ENCODE results near the gene TICAM2.

The TICAM2 gene

DNA sequence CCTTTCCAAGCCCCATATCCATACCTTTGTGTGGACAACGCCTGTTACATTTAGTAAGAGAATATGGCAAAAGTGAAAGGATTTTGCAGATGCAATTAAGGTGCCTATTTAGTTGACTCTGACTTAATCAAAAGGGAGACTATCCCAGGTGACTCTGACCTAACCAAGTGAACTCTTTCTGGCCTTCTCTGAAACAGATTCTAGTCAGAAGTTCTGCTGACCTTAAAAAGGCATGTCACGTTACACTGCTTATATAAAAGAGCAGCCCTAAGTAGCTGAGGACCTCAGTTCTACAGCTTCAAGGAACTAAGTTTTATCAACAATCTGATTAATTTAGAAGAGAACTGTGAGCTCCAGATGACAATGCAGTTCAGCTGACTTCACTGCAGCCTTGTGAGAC is 5.7 kb upstream of the TICAM2 start:
- DNase-seq (ENCODE audit: low spot score) = no peak

DNA sequence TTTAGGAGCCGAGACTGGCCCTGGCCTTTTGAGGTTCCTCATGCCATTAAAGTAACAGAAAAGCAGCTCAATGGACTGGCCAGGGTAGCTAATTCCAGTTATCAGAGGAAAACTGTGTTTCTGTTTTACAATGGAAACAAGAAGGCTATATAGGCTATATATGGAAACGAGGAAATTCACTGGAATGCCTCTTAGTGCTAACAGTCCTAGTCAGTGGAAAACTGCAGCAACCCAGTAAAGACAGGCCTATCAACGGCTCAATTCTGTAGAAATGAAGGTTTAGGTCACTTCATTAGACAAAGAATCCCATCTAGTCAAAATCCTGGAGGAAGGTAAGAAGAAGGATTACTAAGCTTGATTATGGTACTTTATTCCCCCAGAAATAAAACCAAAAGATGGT is 3.2 kb upstream of the TICAM2 start:
- no peak for DNase-seq (ENCODE audit: low spot score)

DNA sequence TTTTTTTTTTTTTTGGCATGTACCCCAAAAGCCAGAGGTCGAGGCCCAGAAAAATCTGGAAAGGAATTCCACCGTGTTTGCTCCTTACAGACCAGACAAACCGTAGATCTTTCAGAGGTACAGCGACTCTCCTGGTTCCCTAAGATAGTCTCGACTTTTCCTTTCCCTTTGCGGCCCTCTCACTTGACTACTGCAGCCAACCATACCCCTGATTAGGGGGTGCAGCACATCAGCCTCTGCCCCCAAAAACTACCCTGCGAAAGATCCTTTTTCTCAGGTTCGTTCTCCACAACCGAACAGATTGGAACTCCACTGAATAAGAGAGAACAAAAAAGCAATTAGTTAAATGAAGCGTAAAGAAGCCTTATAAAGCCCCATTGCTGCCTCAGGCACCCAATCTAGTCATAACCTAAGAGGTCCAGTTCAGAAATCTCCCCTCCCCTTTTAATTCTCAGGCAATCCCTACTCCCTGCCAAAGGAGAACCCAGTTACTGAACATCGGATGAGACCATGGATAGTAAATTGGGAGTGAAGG is 379 bp upstream of the TICAM2 start:
- no peak for DNase-seq (ENCODE audit: low spot score)

DNA sequence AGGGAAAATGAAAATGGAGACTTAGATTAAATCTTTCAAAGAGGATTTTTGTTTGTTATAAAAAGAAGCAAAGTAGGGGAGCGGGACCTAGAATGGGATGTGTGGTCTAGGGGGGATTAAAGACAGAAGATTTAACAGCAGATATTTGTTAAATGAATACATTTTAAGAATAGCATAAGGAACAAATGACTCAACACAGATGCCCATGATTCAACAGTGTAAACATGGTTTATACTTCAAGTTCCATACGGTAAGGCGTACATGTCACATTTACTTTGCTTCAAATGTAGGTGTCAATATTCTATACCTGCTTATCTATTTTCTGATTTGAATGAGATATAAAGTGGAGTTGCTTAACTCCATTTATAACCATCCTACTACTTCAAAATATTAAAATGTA is 1.5 kb downstream of the TICAM2 start:
- DNase-seq (ENCODE audit: low spot score) = no peak

DNA sequence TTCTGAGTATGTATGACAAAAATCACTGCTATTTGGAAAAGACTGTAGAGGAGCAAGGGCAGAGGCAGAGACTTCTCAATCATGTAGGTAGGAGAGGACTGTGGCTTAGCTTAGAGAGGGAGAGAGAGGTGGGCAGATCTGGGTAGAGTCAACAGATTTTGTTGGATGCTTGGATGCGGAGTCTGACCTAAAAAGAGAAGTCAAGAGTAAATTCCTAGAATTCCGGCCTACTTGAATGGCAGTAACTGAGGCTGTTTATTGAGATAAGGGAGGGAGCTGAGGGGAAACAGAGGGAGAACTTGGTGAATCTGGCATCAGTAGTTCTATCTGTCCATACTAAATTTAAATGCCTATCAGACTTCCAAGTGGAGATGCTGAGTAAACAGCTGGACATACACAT is 2.4 kb downstream of the TICAM2 start:
- DNase-seq (ENCODE audit: low spot score) = no peak

DNA sequence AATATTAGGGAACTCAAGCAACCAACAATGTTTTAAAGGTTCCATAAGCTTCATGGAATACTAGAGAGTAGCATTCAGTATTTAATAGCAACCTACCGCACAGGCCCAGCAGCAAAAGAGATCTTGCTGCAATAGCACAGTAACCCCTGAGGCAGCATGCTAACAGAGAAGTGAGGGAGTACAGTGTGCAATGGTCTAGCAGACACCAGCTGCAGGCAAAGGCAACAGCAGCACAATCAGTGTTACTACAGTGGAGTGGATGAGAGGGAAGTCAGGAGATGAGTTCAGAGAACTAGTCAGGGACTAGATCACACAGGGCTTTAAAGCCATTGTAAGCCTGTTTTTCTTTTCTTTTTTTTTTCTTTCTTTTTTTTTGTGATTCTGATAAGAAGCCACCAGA is 2.8 kb downstream of the TICAM2 start:
- DNase-seq (ENCODE audit: low spot score) = no peak

DNA sequence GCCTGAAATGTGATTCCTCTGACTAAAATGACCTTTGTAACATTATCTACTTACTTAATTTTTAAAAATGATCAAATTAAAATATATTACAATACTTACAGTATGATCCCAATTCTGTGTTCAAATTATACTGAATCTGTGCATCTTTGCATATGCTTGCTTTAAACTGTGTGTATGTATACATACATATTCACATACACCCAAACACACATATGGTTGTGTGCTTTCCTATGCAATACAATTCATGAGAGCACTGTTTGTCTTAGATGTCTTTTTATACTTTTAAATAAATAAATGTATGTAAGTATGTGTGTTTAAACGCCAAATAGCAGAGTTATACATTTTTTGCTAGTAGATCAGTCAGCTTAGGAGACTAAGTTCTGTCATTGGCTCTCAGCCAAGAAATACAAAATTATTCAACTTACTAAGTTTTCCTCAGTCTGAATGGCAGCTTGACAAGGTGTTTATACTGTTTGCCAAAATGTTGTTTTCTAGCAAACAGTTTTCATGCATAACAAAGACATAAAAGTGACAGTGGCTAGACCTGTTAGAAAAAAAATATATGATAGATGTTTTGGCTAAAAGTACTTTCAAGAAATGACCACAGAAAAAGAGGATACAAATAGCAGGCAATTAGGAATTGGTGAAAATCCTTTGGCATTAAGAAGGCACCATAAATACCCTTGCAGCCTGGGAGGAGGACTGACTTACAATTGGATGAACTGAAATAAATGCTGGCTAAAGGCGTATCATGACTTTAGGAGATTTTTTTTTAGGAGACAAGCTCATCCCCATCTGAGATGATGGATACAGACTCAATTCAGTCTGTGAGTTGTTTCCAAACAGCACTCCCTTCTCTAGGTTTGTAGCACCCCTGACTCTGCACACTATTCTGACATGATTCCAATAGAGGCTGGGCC is 7.9 kb downstream of the TICAM2 start:
- no peak for DNase-seq (ENCODE audit: low spot score)

DNA sequence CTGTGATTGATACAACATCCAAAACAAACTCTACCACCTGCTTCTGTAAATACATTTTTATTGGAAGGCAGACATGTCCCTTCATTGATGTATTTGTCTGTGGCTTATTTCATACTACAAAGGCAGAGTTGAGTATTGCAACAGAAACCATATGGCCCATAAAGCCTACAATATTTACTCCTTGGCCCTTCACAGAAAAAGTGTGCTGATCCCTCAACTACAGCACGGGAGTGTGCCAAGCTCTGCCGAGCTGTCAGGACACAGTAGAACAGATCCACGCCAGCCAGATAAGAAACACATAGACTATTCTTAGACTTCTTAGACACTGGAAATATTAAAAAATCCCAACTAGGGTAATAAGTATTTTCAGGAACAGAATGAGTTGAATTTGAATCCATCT is 13.2 kb downstream of the TICAM2 start:
- DNase-seq (ENCODE audit: low spot score) = no peak

DNA sequence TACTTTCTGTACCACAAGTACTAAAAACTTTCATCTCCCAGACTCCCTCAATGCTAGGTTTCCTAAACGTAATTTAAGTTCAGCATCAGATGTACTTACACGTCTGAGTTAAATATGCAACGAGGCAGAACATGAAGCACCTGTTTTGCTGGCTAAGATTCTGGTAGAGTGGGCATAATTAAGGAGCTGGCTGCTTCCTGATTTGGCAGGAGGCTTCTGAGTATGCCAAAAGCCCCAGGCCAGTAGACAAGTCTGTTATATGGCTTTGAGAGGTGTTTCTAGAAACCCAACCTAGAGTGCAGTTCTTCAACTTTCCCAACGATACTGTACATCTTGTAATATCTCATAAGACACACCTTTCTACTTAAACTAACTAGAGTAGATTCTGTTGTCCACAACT is 13.6 kb downstream of the TICAM2 start:
- no peak for DNase-seq (ENCODE audit: low spot score)

DNA sequence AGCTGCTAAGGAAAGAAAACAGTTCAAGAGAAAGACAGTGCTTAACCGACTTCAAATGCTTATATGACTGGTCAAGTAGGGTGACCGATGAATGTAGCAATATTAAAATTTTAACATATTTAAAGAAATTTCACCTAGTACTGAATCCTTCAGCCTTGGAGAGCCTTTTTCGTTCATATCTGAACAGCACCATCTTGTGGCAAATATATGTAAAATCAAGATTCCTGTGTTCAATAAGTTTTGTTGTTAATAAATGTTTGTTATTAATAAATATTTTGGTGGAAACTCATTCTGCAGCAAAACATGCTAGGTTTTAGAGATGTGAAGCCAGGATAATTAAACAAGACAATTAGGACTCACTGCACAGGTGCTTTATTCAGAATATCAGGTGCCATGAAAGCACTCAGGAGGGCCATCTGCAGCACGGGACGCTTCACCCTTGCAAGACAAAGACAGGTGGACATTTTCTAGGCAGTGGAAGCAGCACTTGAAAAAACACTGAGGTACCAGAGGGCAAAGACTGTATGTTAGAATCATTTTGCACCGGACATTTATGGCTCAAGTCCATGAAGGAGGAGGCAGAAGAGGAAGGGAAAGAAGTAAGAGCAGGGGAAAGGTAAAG is 15.6 kb downstream of the TICAM2 start:
- peak; percentile 65 for DNase-seq (ENCODE audit: low spot score)

DNA sequence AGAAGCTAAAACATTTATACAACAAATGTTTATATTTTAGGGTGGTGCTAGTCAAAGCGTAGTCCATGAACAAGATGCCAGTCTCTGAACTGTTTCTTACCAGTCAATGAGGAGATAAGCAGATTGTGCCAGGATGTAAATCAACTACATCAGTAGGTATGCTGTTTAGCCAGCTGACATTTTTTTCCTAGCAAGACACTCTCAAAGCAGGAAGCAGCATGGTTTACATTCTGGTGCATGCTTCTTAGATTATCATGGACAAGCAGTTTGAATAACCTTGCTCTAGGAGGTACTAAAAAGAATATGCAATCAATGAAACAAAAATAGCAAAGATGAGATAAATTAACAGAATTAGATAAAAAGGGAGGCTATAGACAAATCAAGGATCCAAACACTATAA is 17.0 kb downstream of the TICAM2 start:
- no peak for DNase-seq (ENCODE audit: low spot score)

DNA sequence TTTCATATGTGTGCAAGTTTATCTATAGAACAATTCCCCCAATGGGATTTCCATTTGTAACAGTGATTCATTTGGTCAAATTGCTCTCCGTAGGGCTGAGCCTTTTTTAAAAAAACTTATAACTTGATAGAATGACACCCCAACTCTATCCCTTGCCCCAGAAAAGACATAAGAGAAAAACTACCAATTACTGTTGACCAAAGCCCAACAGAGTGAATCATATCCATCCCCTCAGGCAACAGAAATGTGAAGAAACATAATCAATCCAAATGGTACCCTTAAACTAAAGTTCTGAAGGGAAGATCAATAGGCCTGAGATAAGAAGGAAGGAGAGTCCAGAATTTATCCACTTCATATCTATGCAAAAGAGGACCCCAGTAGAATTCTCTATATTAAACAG is 17.8 kb downstream of the TICAM2 start:
- DNase-seq (ENCODE audit: low spot score) = no peak

DNA sequence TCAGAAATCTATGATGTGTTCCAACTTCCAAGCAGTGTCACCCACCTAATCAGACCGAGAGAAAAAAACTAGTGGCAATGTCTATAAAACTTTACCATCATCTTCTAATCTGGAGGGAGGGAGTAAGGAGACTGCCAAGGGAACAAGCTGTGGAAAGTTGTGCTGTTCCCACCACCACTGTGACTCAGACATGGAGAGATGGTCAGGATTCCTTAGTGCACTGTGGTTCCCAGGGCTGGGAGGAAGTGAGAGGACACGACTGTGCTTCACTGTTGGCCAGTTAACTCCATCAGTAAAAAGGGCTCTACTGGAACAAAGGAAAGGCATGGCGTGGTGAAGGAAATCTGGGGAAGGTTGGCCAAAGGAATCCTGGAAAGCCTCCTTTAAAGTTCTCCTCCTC is 18.8 kb downstream of the TICAM2 start:
- DNase-seq (ENCODE audit: low spot score) = no peak

DNA sequence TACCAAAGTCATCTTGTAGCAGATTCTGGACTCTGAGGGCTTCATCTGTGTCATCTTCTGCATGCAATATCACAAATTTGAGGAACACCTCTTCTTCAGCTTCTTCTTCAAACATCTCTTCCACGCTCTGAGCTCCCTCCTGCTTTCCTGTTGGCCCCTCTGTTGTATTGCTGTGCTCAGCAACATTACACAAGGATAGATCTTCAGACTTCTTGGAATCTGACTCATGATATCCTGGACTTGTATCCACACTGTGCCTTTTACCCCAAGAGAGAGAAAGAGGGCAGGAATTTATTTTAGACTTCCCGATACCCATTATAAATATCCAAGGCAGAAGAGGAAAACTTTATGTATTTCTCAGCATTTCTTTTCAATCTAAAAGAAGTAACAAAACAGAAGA is 21.3 kb downstream of the TICAM2 start:
- DNase-seq (ENCODE audit: low spot score) = no peak

DNA sequence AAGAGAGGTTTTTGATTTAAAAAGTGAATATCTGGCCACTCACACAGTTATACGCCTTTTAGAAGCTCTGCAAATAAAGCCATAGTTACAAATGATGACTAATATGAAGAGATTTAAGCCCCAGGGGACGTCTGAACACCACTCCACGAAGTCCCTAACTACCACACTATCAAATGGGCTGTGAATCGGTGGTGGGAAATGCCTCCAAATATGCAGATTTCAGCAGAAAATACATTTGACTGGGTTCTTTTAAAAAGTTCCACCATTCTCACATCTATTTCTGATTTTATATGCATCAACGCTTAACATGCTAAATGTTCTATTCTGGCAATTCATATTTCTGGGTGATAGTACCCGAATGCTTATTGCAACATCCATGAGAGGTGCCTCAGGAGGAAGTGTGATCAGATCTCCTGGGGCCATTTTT is 22.5 kb downstream of the TICAM2 start:
- no peak for DNase-seq (ENCODE audit: low spot score)

DNA sequence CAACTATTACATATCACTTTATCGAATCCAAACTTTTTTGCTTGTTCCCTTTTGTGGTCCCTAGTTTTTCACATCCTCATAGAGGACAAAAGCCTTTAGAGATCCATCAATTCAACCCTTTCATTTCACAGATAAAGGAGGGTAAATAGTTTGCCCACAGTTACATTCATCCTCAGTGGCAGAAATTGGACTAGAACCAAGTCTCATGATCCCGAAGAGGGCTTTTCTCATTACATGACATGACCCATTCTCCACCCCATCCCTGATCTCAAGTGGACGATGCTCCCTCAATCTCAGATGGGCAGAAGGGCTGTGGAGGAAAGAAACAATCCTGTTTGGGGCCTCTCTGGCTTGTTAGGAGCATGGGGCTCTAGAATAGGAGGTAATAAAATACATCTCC is 23.1 kb downstream of the TICAM2 start:
- DNase-seq (ENCODE audit: low spot score) = no peak

DNA sequence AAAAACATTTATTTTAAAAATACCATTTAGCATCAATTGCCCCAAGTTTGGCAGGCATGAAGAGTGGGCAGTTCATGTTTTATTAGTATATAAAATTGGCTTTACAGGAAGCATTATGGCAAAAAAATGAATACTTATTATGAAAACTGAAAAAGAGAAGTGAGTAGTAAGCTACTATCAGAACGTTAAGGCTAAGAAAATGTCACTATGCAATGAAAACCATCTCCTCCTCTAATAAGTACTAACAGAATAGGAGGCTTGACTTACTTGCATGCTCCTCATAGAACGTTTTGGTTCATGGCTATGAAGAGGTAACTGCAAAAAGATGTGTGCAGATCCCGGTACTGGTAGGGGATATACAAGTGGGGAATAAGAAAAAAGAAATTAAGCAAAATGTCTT is 23.6 kb downstream of the TICAM2 start:
- DNase-seq (ENCODE audit: low spot score) = no peak

DNA sequence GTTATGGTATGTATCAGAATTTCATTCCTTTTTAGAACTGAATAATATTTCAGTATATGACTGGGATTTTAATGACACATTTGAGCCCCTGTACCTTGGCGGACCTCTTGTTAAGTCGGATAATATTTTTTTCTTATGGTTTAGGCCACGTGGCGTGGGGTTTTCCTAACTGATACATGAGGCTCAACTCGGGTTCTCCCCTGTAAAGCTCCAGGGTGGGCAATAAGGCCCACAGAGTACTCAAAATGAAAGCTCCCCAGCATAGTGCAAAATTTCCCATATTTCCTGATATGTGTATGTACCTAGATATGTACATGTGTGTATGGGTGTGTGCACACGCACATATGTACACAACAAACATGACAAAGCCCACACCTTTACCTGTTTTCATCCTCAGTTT is 24.5 kb downstream of the TICAM2 start:
- no peak for DNase-seq (ENCODE audit: low spot score)

DNA sequence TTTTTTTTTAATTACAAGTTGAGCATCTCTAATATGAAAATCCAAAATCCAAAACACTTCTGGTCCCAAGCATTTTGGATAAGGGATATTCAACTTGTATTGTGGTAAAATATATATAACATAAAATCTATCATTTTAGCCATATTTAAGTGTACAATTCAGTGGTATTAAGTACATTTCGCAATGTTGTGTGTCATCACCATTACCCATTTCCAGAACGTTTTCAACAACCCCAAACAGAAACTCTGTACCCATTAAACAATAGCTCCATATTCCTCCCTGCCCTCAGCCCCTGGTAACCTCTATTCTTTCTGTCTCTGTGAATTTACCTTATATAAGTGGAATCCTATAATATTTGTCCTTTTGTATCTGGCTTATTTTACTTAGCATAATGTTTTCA is 24.9 kb downstream of the TICAM2 start:
- DNase-seq (ENCODE audit: low spot score) = no peak

DNA sequence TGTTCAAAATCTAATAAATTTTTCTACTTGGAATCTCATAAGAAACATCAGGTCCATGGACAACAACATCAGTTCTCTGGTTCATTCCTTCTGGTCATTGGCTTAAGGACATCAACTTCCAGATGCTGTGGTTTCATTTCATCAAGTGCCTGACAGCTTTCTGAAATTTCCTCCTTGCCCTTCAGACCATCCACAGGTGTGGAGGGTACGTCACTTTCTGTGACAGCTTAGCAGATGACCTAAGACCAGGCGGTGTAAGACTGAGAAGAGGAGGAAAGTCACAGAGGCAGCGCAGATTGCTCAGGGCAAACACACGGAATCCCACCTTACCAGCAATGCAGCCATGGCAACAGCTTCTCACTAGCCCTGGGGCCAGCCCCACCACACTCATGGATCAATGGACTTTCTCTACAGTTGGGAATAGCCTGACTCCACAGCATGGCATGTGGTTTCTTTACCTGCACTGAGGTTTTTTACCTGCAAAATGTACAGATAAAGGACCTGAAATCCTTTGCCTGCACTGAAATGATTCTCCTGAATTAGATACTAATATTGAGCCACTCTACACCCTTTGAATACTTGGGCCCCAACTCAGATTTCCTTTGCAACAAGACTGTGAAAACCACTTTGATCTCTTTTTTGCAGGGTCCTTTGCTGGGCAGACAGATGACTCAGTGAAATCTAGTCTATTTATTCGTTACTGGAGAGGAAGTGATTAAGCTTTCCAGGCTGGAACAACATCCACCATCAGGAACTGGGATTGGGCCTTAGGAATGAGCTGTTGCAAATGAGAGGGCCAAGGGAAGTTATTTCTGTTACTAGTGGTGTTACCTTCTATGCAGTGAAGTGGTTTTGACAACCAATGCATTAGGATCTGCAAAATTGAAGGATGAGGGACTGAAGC is 26.9 kb downstream of the TICAM2 start:
- peak; percentile 43 for DNase-seq (ENCODE audit: low spot score)

DNA sequence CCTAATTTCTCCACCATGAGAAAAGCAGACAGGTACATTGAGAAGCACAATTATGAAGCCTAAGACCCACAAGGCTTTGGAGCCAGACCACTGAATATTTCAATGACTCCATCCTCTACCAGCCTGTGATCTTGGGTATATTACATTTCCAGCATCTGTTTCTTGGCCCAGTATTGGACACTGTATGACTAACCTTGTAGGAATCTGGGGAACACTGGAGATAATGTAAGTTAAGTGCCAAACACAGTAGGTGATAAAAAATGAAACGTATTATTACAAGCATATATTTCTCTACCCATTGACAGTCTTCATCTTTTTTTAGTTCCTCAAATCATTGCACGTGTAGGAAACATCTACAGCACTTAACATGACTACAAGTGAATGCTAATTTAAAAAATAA is 29.1 kb downstream of the TICAM2 start:
- DNase-seq (ENCODE audit: low spot score) = no peak

DNA sequence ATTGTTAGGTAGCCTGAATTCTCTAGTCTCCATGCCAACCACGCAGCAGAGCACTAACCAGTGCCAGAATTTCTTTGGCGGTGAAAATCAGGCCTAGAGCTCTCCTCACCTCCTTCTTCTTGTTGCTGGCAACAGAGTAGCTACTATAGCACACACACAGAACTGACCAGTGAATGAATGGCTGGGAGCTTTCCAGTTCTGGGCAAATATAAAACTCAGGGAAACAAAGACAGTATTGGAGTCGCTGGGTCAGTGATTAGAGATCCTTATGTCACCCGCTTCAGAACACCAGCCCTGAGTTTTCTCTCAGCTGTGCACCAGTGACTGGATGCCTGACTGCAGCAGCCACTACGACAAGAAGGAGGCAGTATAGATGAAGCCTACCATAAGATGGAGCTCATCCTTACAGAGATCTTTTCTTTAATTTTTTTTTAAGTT is 30.8 kb downstream of the TICAM2 start:
- no peak for DNase-seq (ENCODE audit: low spot score)
